Spleen (tissue), 7 donors: Measurements from ENCODE around the gene TEX28.
"Not testable (repeated sequence)": the region's sequence is repeated elsewhere in the genome, so short reads cannot be mapped to it uniquely, and the experiment has no call there.

Source experiments
- POLR2A ChIP-seq, 3 donors: fragments of 450-650 bp; IDR thresholded peaks; one replicate each; pipeline ENCODE4 v1.5.1; 2017; ENCODE audit warnings: antibody characterized with exemption in 3 of 3, mild to moderate bottlenecking in 1 of 3
- TF ChIP-seq, protein P1 (sequence below), 11 experiments: fragments of 200-600 bp in 7 of 11; fragments of 450-650 bp in 4 of 11; sonication (generic) in 4 of 11; IDR thresholded peaks in 8 of 11; conservative IDR thresholded peaks in 3 of 11; 1 replicate in 7 of 11; 2 replicates in 4 of 11; pipeline versions ENCODE4 v1.4.0 to v1.8.0; 2016 to 2021; ENCODE audit warnings: antibody characterized with exemption in 11 of 11, inconsistent platforms in 4 of 11, mild to moderate bottlenecking in 1 of 11
- donor health status: DM: no; HTN: no; CAD: no; lungs with moderate emphysema.
- donor health status: DM: no; HTN: no; CAD: no.
- donor health status: DM: no; HTN: no; CAD: no.

GRCh38 chrX:154226706-154227105 is 68.2 kb downstream of the TEX28 start:
- TF ChIP-seq, protein P1, sequence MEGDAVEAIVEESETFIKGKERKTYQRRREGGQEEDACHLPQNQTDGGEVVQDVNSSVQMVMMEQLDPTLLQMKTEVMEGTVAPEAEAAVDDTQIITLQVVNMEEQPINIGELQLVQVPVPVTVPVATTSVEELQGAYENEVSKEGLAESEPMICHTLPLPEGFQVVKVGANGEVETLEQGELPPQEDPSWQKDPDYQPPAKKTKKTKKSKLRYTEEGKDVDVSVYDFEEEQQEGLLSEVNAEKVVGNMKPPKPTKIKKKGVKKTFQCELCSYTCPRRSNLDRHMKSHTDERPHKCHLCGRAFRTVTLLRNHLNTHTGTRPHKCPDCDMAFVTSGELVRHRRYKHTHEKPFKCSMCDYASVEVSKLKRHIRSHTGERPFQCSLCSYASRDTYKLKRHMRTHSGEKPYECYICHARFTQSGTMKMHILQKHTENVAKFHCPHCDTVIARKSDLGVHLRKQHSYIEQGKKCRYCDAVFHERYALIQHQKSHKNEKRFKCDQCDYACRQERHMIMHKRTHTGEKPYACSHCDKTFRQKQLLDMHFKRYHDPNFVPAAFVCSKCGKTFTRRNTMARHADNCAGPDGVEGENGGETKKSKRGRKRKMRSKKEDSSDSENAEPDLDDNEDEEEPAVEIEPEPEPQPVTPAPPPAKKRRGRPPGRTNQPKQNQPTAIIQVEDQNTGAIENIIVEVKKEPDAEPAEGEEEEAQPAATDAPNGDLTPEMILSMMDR (IDR thresholded peaks at IDR 0.05 in 8 of 11, conservative IDR thresholded peaks at IDR 0.05 in 3 of 11): not testable (repeated sequence)
- TF ChIP-seq POLR2A (IDR thresholded peaks at IDR 0.05): not testable (repeated sequence)
